H9 (cell line): Measurements from ENCODE around the gene MARK4. TPM values are rescaled to one million over a fixed set of nuclear protein-coding genes. Genes with fewer than 3 reads are reported as not detected.

ENCODE experiments used
- DNase-seq: peaks from one replicate; pipeline ENCODE4 v3.0.0-alpha.2; 2017
- H2AFZ ChIP-seq: one replicate; pipeline ENCODE4 v1.6.1; 2013; ENCODE audit warnings: mild to moderate bottlenecking, low read length, control low read depth, moderate library complexity
- H2AK5ac ChIP-seq: 2 replicates; pipeline ENCODE4 v1.6.1; 2013; ENCODE audit warnings: low read length, control low read depth, mixed read lengths; ENCODE audit not compliant: insufficient read length
- H2BK120ac ChIP-seq: one replicate; pipeline ENCODE4 v1.6.1; 2013; ENCODE audit warnings: low read depth, mild to moderate bottlenecking, low read length, control low read depth, inconsistent platforms; ENCODE audit not compliant: poor library complexity, severe bottlenecking
- H2BK12ac ChIP-seq: 2 replicates; pipeline ENCODE4 v1.6.1; 2013; ENCODE audit warnings: low read length, control low read depth, mixed read lengths, low read depth; ENCODE audit not compliant: insufficient read length
- H2BK15ac ChIP-seq: 2 replicates; pipeline ENCODE4 v1.6.1; 2013; ENCODE audit warnings: low read depth, low read length, control low read depth
- H2BK20ac ChIP-seq: one replicate; pipeline ENCODE4 v1.6.1; 2013; ENCODE audit warnings: low read depth, mild to moderate bottlenecking, low read length, control low read depth, inconsistent platforms; ENCODE audit not compliant: poor library complexity, severe bottlenecking
- H2BK5ac ChIP-seq: 2 replicates; pipeline ENCODE4 v1.6.1; 2013; ENCODE audit warnings: low read length, control low read depth, mixed read lengths; ENCODE audit not compliant: insufficient read length
- H3K14ac ChIP-seq: 2 replicates; pipeline ENCODE4 v1.6.1; 2013; ENCODE audit warnings: low read length, control low read depth; ENCODE audit not compliant: insufficient read depth
- H3K18ac ChIP-seq: 2 replicates; pipeline ENCODE4 v1.6.1; 2013; ENCODE audit warnings: low read depth, mild to moderate bottlenecking, mixed read lengths, low read length, control low read depth; ENCODE audit not compliant: insufficient read length
- H3K23ac ChIP-seq: 2 replicates; pipeline ENCODE4 v1.6.1; 2013; ENCODE audit warnings: low read length, control low read depth, mixed read lengths, low read depth; ENCODE audit not compliant: insufficient read length
- H3K23me2 ChIP-seq: 2 replicates; pipeline ENCODE4 v1.6.1; 2013; ENCODE audit warnings: low read depth, mild to moderate bottlenecking, mixed read lengths, low read length, control low read depth; ENCODE audit not compliant: insufficient read length, poor library complexity, severe bottlenecking
- H3K27ac ChIP-seq: 2 replicates; pipeline ENCODE4 v1.5.1; 2013; ENCODE audit warnings: low read length, control low read depth, mixed read lengths, low read depth; ENCODE audit not compliant: insufficient read length
- H3K27me3 ChIP-seq: 2 replicates; pipeline ENCODE4 v1.6.1; 2013; ENCODE audit warnings: low read length, control low read depth, inconsistent platforms; ENCODE audit not compliant: insufficient read depth
- H3K4ac ChIP-seq: 2 replicates; pipeline ENCODE4 v1.6.1; 2013; ENCODE audit warnings: low read depth, mild to moderate bottlenecking, control low read depth, inconsistent platforms, low read length, moderate library complexity
- H3K4me1 ChIP-seq: 2 replicates; pipeline ENCODE4 v1.6.1; 2013; ENCODE audit warnings: low read length, control low read depth, inconsistent platforms; ENCODE audit not compliant: insufficient read depth
- H3K4me2 ChIP-seq: 2 replicates; pipeline ENCODE4 v1.6.1; 2013; ENCODE audit warnings: low read length, control low read depth, mixed read lengths; ENCODE audit not compliant: insufficient read length, insufficient read depth
- H3K56ac ChIP-seq: 2 replicates; pipeline ENCODE4 v1.6.1; 2013; ENCODE audit warnings: low read depth, mild to moderate bottlenecking, mixed read lengths, low read length, control low read depth; ENCODE audit not compliant: insufficient read length
- H3K79me1 ChIP-seq: 2 replicates; pipeline ENCODE4 v1.6.1; 2013; ENCODE audit warnings: low read depth, mild to moderate bottlenecking, moderate library complexity, low read length, control low read depth, inconsistent platforms; ENCODE audit not compliant: insufficient read depth, poor library complexity, severe bottlenecking
- H3K79me2 ChIP-seq: 2 replicates; pipeline ENCODE4 v1.6.1; 2013; ENCODE audit warnings: low read length, control low read depth, inconsistent platforms; ENCODE audit not compliant: insufficient read depth
- H3K9ac ChIP-seq: 2 replicates; pipeline ENCODE4 v1.6.1; 2013; ENCODE audit warnings: low read length, control low read depth, mixed read lengths; ENCODE audit not compliant: insufficient read length; ENCODE audit errors: extremely low read depth
- H3K9me3 ChIP-seq: one replicate; pipeline ENCODE4 v1.6.1; 2013; ENCODE audit warnings: low read depth, low read length, inconsistent platforms; ENCODE audit not compliant: control insufficient read depth
- H3T11ph ChIP-seq: one replicate; pipeline ENCODE4 v1.6.1; 2013; ENCODE audit warnings: mild to moderate bottlenecking, low read length, control low read depth, inconsistent platforms
- H4K20me1 ChIP-seq: one replicate; pipeline ENCODE4 v1.6.1; 2013; ENCODE audit not compliant: control insufficient read depth, insufficient read length, insufficient read depth
- H4K5ac ChIP-seq: 2 replicates; pipeline ENCODE4 v1.6.1; 2013; ENCODE audit warnings: low read depth, mild to moderate bottlenecking, mixed read lengths, low read length, control low read depth; ENCODE audit not compliant: insufficient read length
- H4K8ac ChIP-seq: replicated peaks from 2 replicates; pipeline ENCODE4 v1.6.1; 2013; ENCODE audit warnings: low read length, control low read depth, mixed read lengths, low read depth; ENCODE audit not compliant: insufficient read length
- H4K91ac ChIP-seq: 2 replicates; pipeline ENCODE4 v1.6.1; 2013; ENCODE audit warnings: low read depth, mild to moderate bottlenecking, moderate library complexity, mixed read lengths, low read length, control low read depth; ENCODE audit not compliant: insufficient read length
- H3K27ac Mint-ChIP-seq, 3 experiments: 2 replicates in 2 of 3; 3 replicates in 1 of 3; pipeline ENCODE4 v1.8.0; 2020 to 2021; ENCODE audit warnings: mixed read lengths in 3 of 3, mild to moderate bottlenecking in 1 of 3, moderate library complexity in 1 of 3
- H3K27me3 Mint-ChIP-seq: 2 replicates; pipeline ENCODE4 v1.8.0; 2021; ENCODE audit warnings: low read depth, mild to moderate bottlenecking, moderate library complexity, mixed read lengths
- H3K36me3 Mint-ChIP-seq, 3 experiments: 2 replicates in 2 of 3; 3 replicates in 1 of 3; pipeline ENCODE4 v1.8.0; 2020 to 2021; ENCODE audit warnings: low read depth in 3 of 3, mixed read lengths in 3 of 3; ENCODE audit not compliant: insufficient read depth in 1 of 3
- H3K4me1 Mint-ChIP-seq, 2 experiments: 2 replicates each; pipeline ENCODE4 v1.8.0; 2020; ENCODE audit warnings: mixed read lengths in 2 of 2
- H3K4me3 Mint-ChIP-seq, 2 experiments: 2 replicates in 1 of 2; 3 replicates in 1 of 2; pipeline ENCODE4 v1.8.0; 2020 to 2021; ENCODE audit warnings: mild to moderate bottlenecking in 2 of 2, mixed read lengths in 2 of 2, moderate library complexity in 1 of 2
- H3K9me3 Mint-ChIP-seq, 2 experiments: 2 replicates in 1 of 2; 3 replicates in 1 of 2; pipeline ENCODE4 v1.8.0; 2020; ENCODE audit warnings: mild to moderate bottlenecking in 2 of 2, mixed read lengths in 2 of 2, moderate library complexity in 1 of 2
- CTCF ChIP-seq: fragments of 200-600 bp; sonication (generic); conservative IDR thresholded peaks from 3 replicates; pipeline ENCODE4 v1.8.0; 2021; ENCODE audit warnings: antibody characterized with exemption, mild to moderate bottlenecking
- WGBS: extraction: QIAGEN DNeasy Blood & Tissue Kit; methylation state at CpG from one replicate; pipeline ENCODE4 v1.1.7; 2013; ENCODE audit warnings: missing lambda C conversion rate, low lambda C conversion rate, mixed read lengths; ENCODE audit not compliant: insufficient read length; ENCODE audit errors: extremely low coverage; 5-methylcytosine and 5-hydroxymethylcytosine counted together
- total RNA-seq: library from RNA; stranded (reverse); gene quantifications from 2 replicates; pipeline ENCODE4 v1.2.1, GENCODE V29; 2021

The MARK4 gene
- total RNA-seq, 1 experiment from 2014 or later, result 44.7 TPM

GRCh38 chr19:45213031-45213430 lies 38.0 kb upstream of the MARK4 start:
- no peak overlapping the region for H3K4me2 ChIP-seq
- no peak overlapping the region for H3K9ac ChIP-seq
- H3K4me1 ChIP-seq, result no peaks in the 10 kb centered on the region
- no peak overlapping the region for H3K27ac ChIP-seq
- H3K4ac ChIP-seq, result no peak overlapping the region
- Mint-ChIP-seq H3K9me3 (peaks cover 0 to 5% of the 10 kb centered on the region in 2 experiments; a peak in 2 of 5 replicates), H3K27me3 (peaks cover 63% of the 10 kb centered on the region), H3K4me1 (peaks cover 8 to 17% of the 10 kb centered on the region in 2 experiments), H3K27ac (no peak overlapping the region; a peak in 1 of 7 replicates), H3K36me3 (no peaks in the 10 kb centered on the region; a peak in 2 of 7 replicates), H3K4me3 (no peak overlapping the region)
- no peaks in the 10 kb centered on the region for H3K79me2 ChIP-seq
- H2BK15ac ChIP-seq, result no peak overlapping the region
- no peak overlapping the region for H4K8ac ChIP-seq
- peaks cover 13% of the 10 kb centered on the region for H3K23me2 ChIP-seq
- H2BK120ac ChIP-seq, result no peak overlapping the region
- no peak overlapping the region for H4K5ac ChIP-seq
- no peak overlapping the region for H2BK12ac ChIP-seq
- peaks cover 14% of the 10 kb centered on the region; the same call in 1 of the 2 replicates for H3K27me3 ChIP-seq
- no peak overlapping the region for H3K23ac ChIP-seq
- H3K79me1 ChIP-seq, result no peaks in the 10 kb centered on the region
- H2AK5ac ChIP-seq, result no peak overlapping the region
- no peaks in the 10 kb centered on the region for H4K20me1 ChIP-seq
- no peak overlapping the region for H3K14ac ChIP-seq
- DNase-seq, result no peak
- no CpG with 5 or more reads among the region's 23 CpGs for WGBS
- no peak overlapping the region for H2BK5ac ChIP-seq
- H3T11ph ChIP-seq, result no peak overlapping the region
- H3K18ac ChIP-seq, result no peak overlapping the region
- no peak overlapping the region for H3K56ac ChIP-seq
- H3K9me3 ChIP-seq, result no peaks in the 10 kb centered on the region
- TF ChIP-seq CTCF, result no peak
- no peak overlapping the region for H4K91ac ChIP-seq
- H2AFZ ChIP-seq, result no peak overlapping the region
- H2BK20ac ChIP-seq, result no peak overlapping the region
